Activated T-helper 17 cell treated with anti-CD3 and anti-CD28 coated beads, Interleukin-2, amount 50 U/mL, for 72 hours (primary cell): ENCODE results near the gene ACSM6. TPM values are rescaled to one million over a fixed set of nuclear protein-coding genes. Genes with fewer than 3 reads are reported as not detected.

Source experiments
- ATAC-seq: fragments of 150-1000 bp; cut with Tn5 transposase; replicated peaks from 2 replicates; pipeline ENCODE4 v1.10.0; 2021; ENCODE audit warnings: mild to moderate bottlenecking, moderate library complexity
- H3K27ac Mint-ChIP-seq: one replicate; pipeline ENCODE4 v1.8.0; 2022; ENCODE audit warnings: mixed read lengths
- H3K27me3 Mint-ChIP-seq: one replicate; pipeline ENCODE4 v1.8.0; 2022; ENCODE audit warnings: mixed read lengths
- H3K36me3 Mint-ChIP-seq: one replicate; pipeline ENCODE4 v1.8.0; 2022; ENCODE audit warnings: low read depth, mild to moderate bottlenecking, mixed read lengths
- H3K4me1 Mint-ChIP-seq: one replicate; pipeline ENCODE4 v1.8.0; 2022; ENCODE audit warnings: mixed read lengths
- H3K4me3 Mint-ChIP-seq: one replicate; pipeline ENCODE4 v1.8.0; 2022; ENCODE audit warnings: mild to moderate bottlenecking, mixed read lengths
- H3K9me3 Mint-ChIP-seq: one replicate; pipeline ENCODE4 v1.8.0; 2022; ENCODE audit warnings: mixed read lengths
- total RNA-seq, 2 donors: library from RNA; stranded (reverse); gene quantifications; one replicate each; pipeline ENCODE4 v1.2.3, GENCODE V29; 2022

ACSM6 gene
- total RNA-seq, 2 donors from 2014 or later, result not detected

- Mint-ChIP-seq H3K27me3 (no peaks in the 10 kb centered on the region), H3K9me3 (no peaks in the 10 kb centered on the region), H3K4me1 (no peaks in the 10 kb centered on the region), H3K27ac (no peak overlapping the region), H3K36me3 (no peaks in the 10 kb centered on the region), H3K4me3 (no peak overlapping the region)
- no peak for ATAC-seq
These were observed 68.9 kb downstream of the ACSM6 start for GRCh38 chr10:95262763-95263518.

- Mint-ChIP-seq H3K27me3 (peaks cover 4% of the 10 kb centered on the region), H3K27ac (no peak overlapping the region), H3K4me3 (no peak overlapping the region), H3K9me3 (no peaks in the 10 kb centered on the region), H3K36me3 (no peaks in the 10 kb centered on the region), H3K4me1 (no peaks in the 10 kb centered on the region)
- ATAC-seq, result no peak
These were observed 69.8 kb downstream of the ACSM6 start for GRCh38 chr10:95263864-95264226.

- Mint-ChIP-seq H3K27ac (no peak overlapping the region), H3K36me3 (no peaks in the 10 kb centered on the region), H3K27me3 (peaks cover 4% of the 10 kb centered on the region), H3K4me1 (no peaks in the 10 kb centered on the region), H3K9me3 (no peaks in the 10 kb centered on the region), H3K4me3 (no peak overlapping the region)
- ATAC-seq, result no peak
These were observed 70.4 kb downstream of the ACSM6 start for GRCh38 chr10:95264227-95265051.

- Mint-ChIP-seq H3K4me3 (no peak overlapping the region), H3K9me3 (no peaks in the 10 kb centered on the region), H3K36me3 (no peaks in the 10 kb centered on the region), H3K27ac (no peak overlapping the region), H3K27me3 (peaks cover 4% of the 10 kb centered on the region), H3K4me1 (no peaks in the 10 kb centered on the region)
- ATAC-seq, result no peak
These were observed 71.5 kb downstream of the ACSM6 start for GRCh38 chr10:95265572-95265971.

- no peaks in the 10 kb centered on the region for H3K36me3 Mint-ChIP-seq
- H3K9me3 Mint-ChIP-seq, result no peaks in the 10 kb centered on the region
- H3K27me3 Mint-ChIP-seq, result peaks cover 4% of the 10 kb centered on the region
- ATAC-seq, result no peak
- no peaks in the 10 kb centered on the region for H3K4me1 Mint-ChIP-seq
- no peak overlapping the region for H3K4me3 Mint-ChIP-seq
- no peak overlapping the region for H3K27ac Mint-ChIP-seq
These were observed 72.6 kb downstream of the ACSM6 start for GRCh38 chr10:95266674-95267095.

- Mint-ChIP-seq H3K4me1 (no peaks in the 10 kb centered on the region), H3K36me3 (no peaks in the 10 kb centered on the region), H3K27ac (no peak overlapping the region), H3K9me3 (no peaks in the 10 kb centered on the region), H3K4me3 (no peak overlapping the region), H3K27me3 (peaks cover 4% of the 10 kb centered on the region)
- no peak for ATAC-seq
These were observed 73.2 kb downstream of the ACSM6 start for GRCh38 chr10:95267251-95267650.

- no peaks in the 10 kb centered on the region for H3K36me3 Mint-ChIP-seq
- H3K4me1 Mint-ChIP-seq, result no peaks in the 10 kb centered on the region
- no peak for ATAC-seq
- H3K4me3 Mint-ChIP-seq, result no peak overlapping the region
- no peak overlapping the region for H3K27ac Mint-ChIP-seq
- H3K9me3 Mint-ChIP-seq, result no peaks in the 10 kb centered on the region
- peaks cover 4% of the 10 kb centered on the region for H3K27me3 Mint-ChIP-seq
These were observed 74.4 kb downstream of the ACSM6 start for GRCh38 chr10:95268438-95268837.

GRCh38 chr10:95273393-95274312 is 79.6 kb downstream of the ACSM6 start:
- Mint-ChIP-seq H3K4me3 (no peak overlapping the region), H3K27ac (no peak overlapping the region), H3K36me3 (no peaks in the 10 kb centered on the region), H3K4me1 (no peaks in the 10 kb centered on the region), H3K9me3 (no peaks in the 10 kb centered on the region), H3K27me3 (peaks cover under 1% of the 10 kb centered on the region)
- ATAC-seq, result no peak

GRCh38 chr10:95275726-95276366 is 81.8 kb downstream of the ACSM6 start:
- Mint-ChIP-seq H3K9me3 (no peaks in the 10 kb centered on the region), H3K27me3 (no peaks in the 10 kb centered on the region), H3K4me1 (no peaks in the 10 kb centered on the region), H3K4me3 (no peak overlapping the region), H3K27ac (no peak overlapping the region), H3K36me3 (no peaks in the 10 kb centered on the region)
- no peak for ATAC-seq

GRCh38 chr10:95276367-95277200 is 82.5 kb downstream of the ACSM6 start:
- Mint-ChIP-seq H3K4me3 (no peak overlapping the region), H3K27ac (no peak overlapping the region), H3K36me3 (no peaks in the 10 kb centered on the region), H3K4me1 (no peaks in the 10 kb centered on the region), H3K27me3 (no peaks in the 10 kb centered on the region), H3K9me3 (no peaks in the 10 kb centered on the region)
- no peak for ATAC-seq

- no peaks in the 10 kb centered on the region for H3K36me3 Mint-ChIP-seq
- no peaks in the 10 kb centered on the region for H3K9me3 Mint-ChIP-seq
- H3K27me3 Mint-ChIP-seq, result no peaks in the 10 kb centered on the region
- H3K4me3 Mint-ChIP-seq, result no peak overlapping the region
- no peak overlapping the region for H3K27ac Mint-ChIP-seq
- ATAC-seq, result no peak
- no peaks in the 10 kb centered on the region for H3K4me1 Mint-ChIP-seq
These were observed 83.1 kb downstream of the ACSM6 start for GRCh38 chr10:95277201-95277570.

GRCh38 chr10:95277614-95278013 is 83.6 kb downstream of the ACSM6 start:
- H3K27ac Mint-ChIP-seq, result no peak overlapping the region
- H3K4me3 Mint-ChIP-seq, result no peak overlapping the region
- H3K27me3 Mint-ChIP-seq, result no peaks in the 10 kb centered on the region
- no peaks in the 10 kb centered on the region for H3K4me1 Mint-ChIP-seq
- no peaks in the 10 kb centered on the region for H3K36me3 Mint-ChIP-seq
- no peak for ATAC-seq
- no peaks in the 10 kb centered on the region for H3K9me3 Mint-ChIP-seq
